DOHH2 (cell line): ENCODE data around the gene TEN1.

Source experiments
- EZH2phosphoT487 ChIP-seq: fragments of 200-600 bp; sonication (generic); IDR thresholded peaks from 2 replicates; pipeline ENCODE4 v1.6.1; 2017; ENCODE audit warnings: borderline replicate concordance, mild to moderate bottlenecking, antibody characterized with exemption, low read length, moderate library complexity, mixed read lengths
- TF ChIP-seq, protein P1 (sequence below): fragments of 200-600 bp; sonication (generic); IDR thresholded peaks from one replicate; pipeline ENCODE4 v1.5.1; 2014; ENCODE audit warnings: antibody characterized with exemption, mild to moderate bottlenecking, low read depth, low read length; ENCODE audit not compliant: poor library complexity, severe bottlenecking

DNA sequence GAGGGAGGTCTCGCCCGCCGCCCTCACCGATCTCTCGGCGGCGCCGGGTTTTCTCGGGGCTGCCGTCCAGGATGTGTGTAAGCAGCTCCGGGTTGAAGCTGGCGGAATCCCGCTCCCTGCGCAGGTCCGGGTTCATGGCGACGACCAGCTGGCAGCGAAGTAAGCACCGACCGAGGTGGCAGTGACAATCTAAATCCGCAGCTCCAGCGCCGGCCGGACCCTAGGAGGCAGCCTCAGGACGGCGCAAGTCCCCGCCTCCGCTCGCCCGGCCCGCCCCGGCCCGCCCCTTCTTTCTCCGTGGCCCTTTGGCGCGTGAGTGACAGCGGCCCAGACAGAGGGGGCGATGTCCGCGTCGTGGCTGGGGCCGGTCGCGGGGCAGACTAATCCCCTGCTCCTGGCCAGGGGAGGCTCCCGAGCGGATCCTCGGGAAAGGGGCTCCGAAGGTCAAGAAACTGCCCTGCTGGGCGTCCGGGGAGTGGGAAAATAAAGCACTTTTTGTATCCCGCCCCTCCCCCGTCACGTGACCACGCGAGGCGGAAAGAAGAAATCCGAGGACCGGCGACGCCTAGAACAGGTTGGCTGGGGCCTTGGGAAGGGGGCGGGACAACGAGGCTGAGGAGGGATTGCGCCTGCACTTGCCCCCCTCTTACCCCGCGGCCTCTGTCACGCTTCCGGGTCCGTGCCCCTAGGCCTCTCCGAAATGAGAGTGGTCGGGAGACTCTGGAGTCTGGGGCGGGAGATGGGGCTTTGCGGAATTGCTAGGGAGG is at the start of gene TEN1, which contains the start of gene ACOX1:
- TF ChIP-seq, protein P1, sequence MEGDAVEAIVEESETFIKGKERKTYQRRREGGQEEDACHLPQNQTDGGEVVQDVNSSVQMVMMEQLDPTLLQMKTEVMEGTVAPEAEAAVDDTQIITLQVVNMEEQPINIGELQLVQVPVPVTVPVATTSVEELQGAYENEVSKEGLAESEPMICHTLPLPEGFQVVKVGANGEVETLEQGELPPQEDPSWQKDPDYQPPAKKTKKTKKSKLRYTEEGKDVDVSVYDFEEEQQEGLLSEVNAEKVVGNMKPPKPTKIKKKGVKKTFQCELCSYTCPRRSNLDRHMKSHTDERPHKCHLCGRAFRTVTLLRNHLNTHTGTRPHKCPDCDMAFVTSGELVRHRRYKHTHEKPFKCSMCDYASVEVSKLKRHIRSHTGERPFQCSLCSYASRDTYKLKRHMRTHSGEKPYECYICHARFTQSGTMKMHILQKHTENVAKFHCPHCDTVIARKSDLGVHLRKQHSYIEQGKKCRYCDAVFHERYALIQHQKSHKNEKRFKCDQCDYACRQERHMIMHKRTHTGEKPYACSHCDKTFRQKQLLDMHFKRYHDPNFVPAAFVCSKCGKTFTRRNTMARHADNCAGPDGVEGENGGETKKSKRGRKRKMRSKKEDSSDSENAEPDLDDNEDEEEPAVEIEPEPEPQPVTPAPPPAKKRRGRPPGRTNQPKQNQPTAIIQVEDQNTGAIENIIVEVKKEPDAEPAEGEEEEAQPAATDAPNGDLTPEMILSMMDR: peak; percentile 42
- no peak for TF ChIP-seq EZH2phosphoT487
